Measurements from ENCODE around the gene SURF1. TPM values are rescaled to one million over a fixed set of nuclear protein-coding genes. Genes with fewer than 3 reads are reported as not detected.
"Not testable (repeated sequence)": the region's sequence is repeated elsewhere in the genome, so short reads cannot be mapped to it uniquely, and the experiment has no call there.

Gene SURF1
- total RNA-seq, 1 donor from 2014 or later: 33.0 TPM

GRCh38 chr9:133344979-133345378 is 11.3 kb downstream of the SURF1 start:
- Mint-ChIP-seq H3K9me3 (no peaks in the 10 kb centered on the region), H3K36me3 (ENCODE audit: low read depth) (peaks cover 77% of the 10 kb centered on the region), H3K4me1 (ENCODE audit: low read depth) (peaks cover 31% of the 10 kb centered on the region), H3K27me3 (ENCODE audit: low read depth) (no peaks in the 10 kb centered on the region), H3K4me3 (ENCODE audit: low read depth) (no peak overlapping the region), H3K27ac (no peak overlapping the region)
- DNase-seq (ENCODE audit: low spot score): no peak
- intact Hi-C loops (cut with micrococcal nuclease): loop anchor here (5.0 kb wide), 1 partner anchor 72 kb away; the partner anchor contains the start of gene REXO4

DNA sequence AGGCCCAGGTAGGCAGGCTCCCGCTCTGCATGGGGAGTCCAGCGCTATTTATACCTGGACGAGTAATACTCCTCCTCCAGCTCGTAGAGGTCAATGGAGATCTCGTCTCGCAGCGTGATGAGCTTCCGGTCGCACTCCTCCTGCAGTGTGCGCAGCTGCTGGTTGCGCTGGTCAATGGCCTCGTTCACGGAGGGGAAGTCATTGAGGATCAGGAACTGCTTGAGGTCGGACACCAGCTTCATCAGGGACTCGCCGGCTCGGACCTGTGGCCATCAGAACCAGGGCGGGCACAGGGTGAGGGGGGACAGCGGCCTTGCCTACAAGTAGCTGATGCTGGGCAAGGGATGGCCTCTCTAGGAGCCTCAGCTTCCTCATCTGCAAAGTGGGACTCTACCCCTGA is 12.2 kb downstream of the SURF1 start:
- no peaks in the 10 kb centered on the region for H3K27me3 Mint-ChIP-seq (ENCODE audit: low read depth)
- DNase-seq (ENCODE audit: low spot score): no peak
- H3K27ac Mint-ChIP-seq: no peak overlapping the region
- intact Hi-C loops (cut with micrococcal nuclease): no loop called here
- H3K9me3 Mint-ChIP-seq: no peaks in the 10 kb centered on the region
- peaks cover 77% of the 10 kb centered on the region for H3K36me3 Mint-ChIP-seq (ENCODE audit: low read depth)
- H3K4me3 Mint-ChIP-seq (ENCODE audit: low read depth): no peak overlapping the region
- peaks cover 23% of the 10 kb centered on the region for H3K4me1 Mint-ChIP-seq (ENCODE audit: low read depth)

- DNase-seq (ENCODE audit: low spot score): no peak
- Mint-ChIP-seq H3K4me3 (ENCODE audit: low read depth) (no peak overlapping the region), H3K27ac (no peak overlapping the region), H3K36me3 (ENCODE audit: low read depth) (peaks cover 72% of the 10 kb centered on the region), H3K27me3 (ENCODE audit: low read depth) (no peaks in the 10 kb centered on the region), H3K9me3 (no peaks in the 10 kb centered on the region), H3K4me1 (ENCODE audit: low read depth) (peaks cover 17% of the 10 kb centered on the region)
- intact Hi-C loops (cut with micrococcal nuclease): no loop called here
Observed at GRCh38 chr9:133342570-133342969, 13.7 kb downstream of the SURF1 start.

DNA sequence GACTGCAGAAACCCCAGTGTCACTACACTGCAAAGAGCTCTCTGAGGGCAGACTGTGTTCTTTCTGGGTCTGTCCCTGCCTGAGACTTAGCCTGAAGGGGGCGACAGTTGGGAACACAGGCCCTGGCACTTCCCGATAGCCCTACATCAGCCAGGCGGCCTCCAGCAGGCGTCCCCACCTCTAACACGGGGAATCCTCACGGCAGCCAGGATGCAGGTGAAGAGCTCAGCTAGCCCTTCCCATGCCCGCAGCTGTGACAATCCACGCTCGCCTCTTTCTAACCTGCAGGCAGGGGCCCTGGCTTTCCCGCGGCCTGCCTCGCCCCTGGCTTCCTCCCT is 14.2 kb downstream of the SURF1 start:
- Mint-ChIP-seq H3K4me3 (ENCODE audit: low read depth) (no peak overlapping the region), H3K36me3 (ENCODE audit: low read depth) (peaks cover 70% of the 10 kb centered on the region), H3K4me1 (ENCODE audit: low read depth) (peaks cover 16% of the 10 kb centered on the region), H3K9me3 (no peaks in the 10 kb centered on the region), H3K27ac (no peak overlapping the region), H3K27me3 (ENCODE audit: low read depth) (no peaks in the 10 kb centered on the region)
- DNase-seq (ENCODE audit: low spot score): no peak
- intact Hi-C loops (cut with micrococcal nuclease): no loop called here

GRCh38 chr9:133341369-133342068 is 14.8 kb downstream of the SURF1 start:
- Mint-ChIP-seq H3K4me1 (ENCODE audit: low read depth) (peaks cover 11% of the 10 kb centered on the region), H3K27me3 (ENCODE audit: low read depth) (no peaks in the 10 kb centered on the region), H3K36me3 (ENCODE audit: low read depth) (peaks cover 65% of the 10 kb centered on the region), H3K27ac (no peak overlapping the region), H3K4me3 (ENCODE audit: low read depth) (no peak overlapping the region), H3K9me3 (no peaks in the 10 kb centered on the region)
- no peak for DNase-seq (ENCODE audit: low spot score)
- intact Hi-C loops (cut with micrococcal nuclease): no loop called here

DNA sequence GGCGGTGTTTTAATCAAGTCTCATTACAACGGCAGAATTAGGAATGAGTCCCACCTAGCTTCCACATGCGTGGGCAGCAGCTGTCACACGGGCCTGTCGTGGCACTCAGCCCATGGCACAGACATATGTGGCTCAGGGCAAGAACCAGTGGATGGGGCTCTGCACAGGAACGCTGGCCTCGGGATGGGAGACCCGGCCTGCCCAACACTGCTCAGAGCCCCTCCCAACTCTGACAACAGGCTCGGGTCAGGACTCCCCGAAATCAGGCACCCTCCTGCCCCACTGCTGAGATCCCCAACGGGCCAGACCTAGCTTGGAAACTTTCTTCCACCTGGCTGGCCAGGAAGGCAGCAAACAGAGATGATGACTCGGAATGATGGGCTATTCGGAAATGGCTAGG is 15.4 kb downstream of the SURF1 start:
- H3K4me1 Mint-ChIP-seq (ENCODE audit: low read depth): peaks cover 6% of the 10 kb centered on the region
- intact Hi-C loops (cut with micrococcal nuclease): no loop called here
- no peak overlapping the region for H3K27ac Mint-ChIP-seq
- H3K27me3 Mint-ChIP-seq (ENCODE audit: low read depth): no peaks in the 10 kb centered on the region
- peaks cover 64% of the 10 kb centered on the region for H3K36me3 Mint-ChIP-seq (ENCODE audit: low read depth)
- DNase-seq (ENCODE audit: low spot score): no peak
- H3K4me3 Mint-ChIP-seq (ENCODE audit: low read depth): no peak overlapping the region
- H3K9me3 Mint-ChIP-seq: no peaks in the 10 kb centered on the region

- DNase-seq (ENCODE audit: low spot score): no peak
- no peak overlapping the region for H3K4me3 Mint-ChIP-seq (ENCODE audit: low read depth)
- H3K9me3 Mint-ChIP-seq: no peaks in the 10 kb centered on the region
- intact Hi-C loops (cut with micrococcal nuclease): no loop called here
- peaks cover 6% of the 10 kb centered on the region for H3K4me1 Mint-ChIP-seq (ENCODE audit: low read depth)
- no peaks in the 10 kb centered on the region for H3K27me3 Mint-ChIP-seq (ENCODE audit: low read depth)
- peaks cover 65% of the 10 kb centered on the region for H3K36me3 Mint-ChIP-seq (ENCODE audit: low read depth)
- H3K27ac Mint-ChIP-seq: no peak overlapping the region
Observed at GRCh38 chr9:133340256-133340655, 16.0 kb downstream of the SURF1 start.

DNA sequence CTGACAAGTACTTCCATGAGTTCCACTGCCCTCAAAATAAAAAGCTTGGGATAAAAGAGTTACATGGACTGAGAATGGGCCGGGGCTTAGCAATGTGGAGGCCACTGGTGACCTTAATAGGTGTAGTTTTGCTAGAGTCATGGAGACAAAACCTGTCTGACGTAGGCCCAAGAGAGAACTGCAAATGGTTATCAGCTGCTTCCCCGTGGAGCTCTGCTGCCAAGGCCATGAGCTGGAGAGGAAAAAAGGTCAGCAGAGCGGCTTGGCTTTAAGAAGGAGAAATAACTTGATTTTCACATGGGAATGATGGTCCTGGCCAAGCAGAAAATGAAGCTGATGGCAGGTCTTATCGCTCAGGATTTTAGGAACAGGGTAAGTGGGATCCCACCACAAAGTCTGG is 16.6 kb downstream of the SURF1 start:
- Mint-ChIP-seq H3K36me3 (ENCODE audit: low read depth) (peaks cover 66% of the 10 kb centered on the region), H3K27ac (no peak overlapping the region), H3K4me3 (ENCODE audit: low read depth) (no peak overlapping the region), H3K4me1 (ENCODE audit: low read depth) (peaks cover 9% of the 10 kb centered on the region), H3K27me3 (ENCODE audit: low read depth) (no peaks in the 10 kb centered on the region), H3K9me3 (no peaks in the 10 kb centered on the region)
- no peak for DNase-seq (ENCODE audit: low spot score)
- intact Hi-C loops (cut with micrococcal nuclease): loop anchor here (10.0 kb wide), 1 partner anchor 155 kb away; no protein-coding TSS in a partner anchor

- H3K27ac Mint-ChIP-seq: peak within 1 kb of the TSS; percentile 89
- H3K9me3 Mint-ChIP-seq: no peaks in the 10 kb centered on the region
- H3K36me3 Mint-ChIP-seq (ENCODE audit: low read depth): peaks cover 76% of the 10 kb centered on the region
- no peaks in the 10 kb centered on the region for H3K27me3 Mint-ChIP-seq (ENCODE audit: low read depth)
- H3K4me3 Mint-ChIP-seq (ENCODE audit: low read depth): peak within 1 kb of the TSS; percentile 94
- intact Hi-C loops (cut with micrococcal nuclease): loop anchor here (1.0 to 10.0 kb wide), 4 partner anchors 12 to 151 kb away; partner anchors contain the start of genes MED22, RPL7A, SURF1 and SURF2
- H3K4me1 Mint-ChIP-seq (ENCODE audit: low read depth): peaks cover 17% of the 10 kb centered on the region
- DNase-seq (ENCODE audit: low spot score): peak; percentile 93
Observed at GRCh38 chr9:133335924-133336811, 20.1 kb downstream of the SURF1 start, which contains the start of gene SURF6. TSS of gene SURF6 (minus strand) at chr9:133336188. CDS start at chr9:133336132, 56 bp downstream.

- not testable (repeated sequence) for DNase-seq (ENCODE audit: low spot score); H3K9me3 Mint-ChIP-seq; H3K27me3 Mint-ChIP-seq (ENCODE audit: low read depth)
- H3K4me1 Mint-ChIP-seq (ENCODE audit: low read depth): peaks cover 12% of the 10 kb centered on the region
- intact Hi-C loops (cut with micrococcal nuclease): loop anchor here (10.0 kb wide), 1 partner anchor 150 kb away; no protein-coding TSS in a partner anchor
- peak overlapping the region; percentile 62 for H3K27ac Mint-ChIP-seq
- peaks cover 75% of the 10 kb centered on the region for H3K36me3 Mint-ChIP-seq (ENCODE audit: low read depth)
- H3K4me3 Mint-ChIP-seq (ENCODE audit: low read depth): peak overlapping the region; percentile 94
Observed at GRCh38 chr9:133334888-133335287, 21.4 kb downstream of the SURF1 start.

DNA sequence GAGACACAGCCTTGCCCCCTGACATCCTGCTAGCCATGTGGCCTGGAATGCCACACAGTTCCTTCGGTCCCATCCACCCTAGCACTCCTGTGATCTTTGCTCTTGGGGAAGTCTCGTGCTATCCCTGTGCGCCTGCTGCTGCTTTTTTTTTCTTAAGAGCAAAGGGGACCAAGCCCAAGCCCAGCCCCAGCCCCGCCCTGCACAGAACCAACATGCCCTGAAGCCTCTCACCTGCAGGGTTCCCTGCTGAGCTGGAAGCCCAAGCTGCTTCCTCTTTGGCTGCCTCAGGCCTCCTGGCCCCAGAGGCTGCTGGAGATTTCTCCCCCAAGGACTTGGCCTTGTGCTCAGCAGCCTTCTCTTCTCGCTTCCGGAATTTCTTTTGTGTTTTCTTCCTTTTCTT is 22.1 kb downstream of the SURF1 start:
- peaks cover 72% of the 10 kb centered on the region for H3K36me3 Mint-ChIP-seq (ENCODE audit: low read depth)
- H3K27me3 Mint-ChIP-seq (ENCODE audit: low read depth): no peaks in the 10 kb centered on the region
- intact Hi-C loops (cut with micrococcal nuclease): loop anchor here (10.0 kb wide), 1 partner anchor 149 kb away; no protein-coding TSS in a partner anchor
- no peaks in the 10 kb centered on the region for H3K9me3 Mint-ChIP-seq
- peaks cover 12% of the 10 kb centered on the region for H3K4me1 Mint-ChIP-seq (ENCODE audit: low read depth)
- H3K4me3 Mint-ChIP-seq (ENCODE audit: low read depth): peak overlapping the region; percentile 94
- no peak for DNase-seq (ENCODE audit: low spot score)
- H3K27ac Mint-ChIP-seq: no peak overlapping the region

- peaks cover 72% of the 10 kb centered on the region for H3K36me3 Mint-ChIP-seq (ENCODE audit: low read depth)
- intact Hi-C loops (cut with micrococcal nuclease): loop anchor here (10.0 kb wide), 1 partner anchor 149 kb away; no protein-coding TSS in a partner anchor
- peak overlapping the region; percentile 21 for H3K4me3 Mint-ChIP-seq (ENCODE audit: low read depth)
- no peak for DNase-seq (ENCODE audit: low spot score)
- no peaks in the 10 kb centered on the region for H3K27me3 Mint-ChIP-seq (ENCODE audit: low read depth)
- H3K27ac Mint-ChIP-seq: no peak overlapping the region
- H3K9me3 Mint-ChIP-seq: no peaks in the 10 kb centered on the region
- H3K4me1 Mint-ChIP-seq (ENCODE audit: low read depth): peaks cover 12% of the 10 kb centered on the region
Observed at GRCh38 chr9:133333566-133333965, 22.7 kb downstream of the SURF1 start.

DNA sequence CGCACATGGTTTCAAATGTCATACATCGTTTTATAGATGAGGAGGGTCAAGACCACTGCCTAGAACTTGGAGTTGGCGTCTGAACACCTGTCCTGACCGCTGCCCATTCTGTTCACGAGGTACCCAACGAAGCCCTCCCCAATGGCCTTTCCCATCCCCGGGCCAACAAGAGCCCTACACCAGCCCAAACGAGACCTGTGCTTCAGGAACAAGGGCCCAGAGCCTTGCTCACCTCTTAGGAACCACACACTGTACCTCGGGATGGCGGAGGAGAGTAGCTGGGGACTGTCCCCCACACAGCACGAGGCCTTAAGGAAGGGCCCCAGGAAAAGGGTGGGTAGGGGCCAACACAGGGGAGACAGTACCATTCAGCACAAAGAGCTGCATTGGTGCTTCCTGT is 23.3 kb downstream of the SURF1 start:
- DNase-seq (ENCODE audit: low spot score): no peak
- intact Hi-C loops (cut with micrococcal nuclease): loop anchor here (10.0 kb wide), 1 partner anchor 148 kb away; no protein-coding TSS in a partner anchor
- Mint-ChIP-seq H3K4me3 (ENCODE audit: low read depth) (peak overlapping the region; percentile 21), H3K27ac (no peak overlapping the region), H3K36me3 (ENCODE audit: low read depth) (peaks cover 77% of the 10 kb centered on the region), H3K9me3 (no peaks in the 10 kb centered on the region), H3K27me3 (ENCODE audit: low read depth) (no peaks in the 10 kb centered on the region), H3K4me1 (ENCODE audit: low read depth) (peaks cover 12% of the 10 kb centered on the region)
